MV-4-11 (cell line): ENCODE results near the gene HSBP1L1.

Source experiments
- DNase-seq: peaks from one replicate; lab custom pipeline; 2025; lab: John Stamatoyannopoulos, UW

HSBP1L1 gene

GRCh38 chr18:79961527-79962291, 2.7 kb upstream of the HSBP1L1 start:
- DNase-seq, result peak; percentile 76

DNA sequence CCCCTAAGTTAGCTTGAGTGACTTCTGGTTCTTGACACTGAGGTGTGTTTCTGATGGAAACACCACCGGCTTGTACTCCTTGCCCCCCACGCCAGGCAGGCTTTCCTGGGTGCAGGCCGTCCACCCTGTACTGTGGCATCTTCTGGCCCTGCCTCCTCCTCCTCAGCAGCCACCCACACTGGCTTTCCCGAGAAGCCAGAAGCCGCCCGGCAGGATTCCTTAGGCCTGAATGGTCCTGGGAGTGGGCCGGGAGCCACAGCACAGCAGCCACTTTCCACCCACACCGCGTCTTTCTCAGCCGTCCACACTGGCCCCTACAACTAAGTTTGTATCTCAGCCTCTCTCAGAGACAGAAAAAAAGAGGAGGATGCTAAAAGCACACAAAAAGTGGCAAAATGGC, 2.1 kb upstream of the HSBP1L1 start:
- DNase-seq, result no peak

DNA sequence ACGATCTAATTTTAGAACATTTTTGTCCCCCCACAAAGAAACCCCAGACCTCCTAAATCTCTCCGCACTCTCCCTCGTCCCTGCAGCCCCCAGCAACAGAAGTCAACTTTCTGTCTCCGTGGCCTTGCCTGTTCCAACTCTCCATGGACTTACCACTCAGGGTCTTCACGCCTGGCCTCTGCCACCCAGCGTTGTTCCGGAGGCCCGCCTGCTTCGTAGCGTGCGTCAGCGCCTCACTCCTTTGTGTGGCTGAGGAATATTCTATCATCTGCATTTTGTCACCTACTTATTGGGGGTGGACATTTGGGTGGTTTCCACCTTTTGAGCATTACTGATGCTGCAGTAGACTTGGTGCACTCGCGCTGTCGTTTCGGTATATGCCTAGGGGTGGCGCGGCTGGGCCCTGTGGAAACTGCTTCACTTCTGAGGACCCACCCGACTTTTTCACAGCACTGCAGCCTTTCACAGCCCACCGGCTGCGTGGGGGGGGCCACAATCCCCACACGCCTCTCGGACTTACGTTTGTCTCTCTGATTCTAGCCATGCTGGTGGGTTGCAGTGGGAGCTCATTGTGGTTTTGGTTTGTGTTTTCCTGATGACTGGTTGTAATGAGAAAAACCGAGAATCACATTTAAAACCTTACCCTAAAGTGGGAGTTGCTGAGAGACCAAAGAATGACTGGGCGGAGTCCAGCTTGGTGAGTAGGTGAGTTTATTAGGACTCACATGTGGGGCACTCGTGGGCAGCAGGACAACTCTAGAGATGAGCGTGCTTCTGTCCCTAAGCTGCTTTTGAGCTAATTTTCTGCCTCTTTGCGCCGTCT, 1.4 kb upstream of the HSBP1L1 start:
- no peak for DNase-seq

DNA sequence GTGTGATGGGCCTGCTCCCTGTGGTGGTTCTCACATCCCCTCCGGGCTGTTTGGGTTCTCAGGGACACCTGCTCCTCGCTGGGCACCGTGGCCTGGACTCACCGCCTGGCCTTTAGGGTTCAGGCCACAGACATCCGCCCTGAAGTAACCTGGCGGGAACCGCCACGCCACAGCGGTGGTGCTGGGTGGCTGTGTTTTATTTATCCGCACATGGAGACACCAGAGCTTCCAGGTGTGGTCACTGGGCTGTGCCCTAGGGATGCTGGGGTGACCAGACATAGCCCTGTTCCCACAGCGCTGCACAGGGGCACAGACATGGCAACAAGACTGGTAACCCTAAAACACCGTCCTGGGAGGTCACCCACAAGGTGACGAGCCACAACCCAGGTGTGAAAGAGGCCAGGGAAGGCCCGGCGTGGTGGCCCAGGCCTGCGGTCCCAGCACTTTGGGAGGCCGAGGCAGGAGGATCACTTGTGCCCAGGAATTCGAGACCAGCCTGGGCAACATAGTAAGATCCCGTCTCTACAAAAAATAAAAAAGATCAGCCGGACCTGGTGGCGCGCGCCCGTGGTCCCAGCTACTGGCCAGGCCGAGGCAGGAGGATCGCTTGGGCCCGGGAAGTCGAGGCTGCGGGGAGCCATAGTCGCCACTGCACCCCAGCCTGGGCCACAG, 649 bp upstream of the HSBP1L1 start:
- no peak for DNase-seq

- peak; percentile 40 for DNase-seq
Observed at GRCh38 chr18:79965119-79965902, 868 bp downstream of the HSBP1L1 start.

GRCh38 chr18:79970419-79971133, 6.1 kb downstream of the HSBP1L1 start:
- DNase-seq, result no peak

DNA sequence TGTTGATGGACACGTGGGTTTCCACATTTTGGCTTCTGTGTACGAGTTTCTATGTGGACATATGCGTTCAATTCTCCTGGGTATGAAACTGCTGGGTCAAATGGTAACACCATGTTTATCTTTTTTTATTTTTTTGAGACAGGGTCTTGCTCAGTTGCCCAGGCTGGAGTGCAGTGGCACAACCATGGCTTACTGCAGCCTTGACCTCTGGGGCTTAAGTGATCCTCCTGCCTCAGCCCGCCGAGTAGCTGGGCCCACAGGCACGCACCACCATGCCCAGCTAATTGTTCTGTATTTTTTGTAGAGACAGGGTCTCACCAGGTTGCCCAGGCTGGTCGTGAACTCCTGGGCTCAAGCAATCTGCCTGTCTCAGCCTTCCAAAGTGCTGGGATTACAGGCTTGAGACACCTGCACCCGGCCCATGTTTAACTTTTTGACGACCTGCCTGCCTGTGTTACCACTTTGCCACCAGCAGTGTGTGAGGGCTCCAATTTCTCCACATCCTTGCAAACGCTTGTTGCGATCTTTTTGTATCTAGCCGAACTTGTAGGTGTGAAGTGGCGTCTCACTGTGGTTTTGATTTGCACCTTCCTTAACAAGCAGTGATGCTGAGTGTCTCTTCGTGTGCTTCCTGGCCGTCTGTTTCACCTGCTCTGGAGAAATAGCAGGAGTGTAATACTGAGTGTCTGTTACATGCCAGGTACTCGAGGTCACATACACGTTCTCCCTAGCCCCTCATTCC, 6.9 kb downstream of the HSBP1L1 start:
- no peak for DNase-seq

GRCh38 chr18:79971986-79972385, 7.5 kb downstream of the HSBP1L1 start:
- DNase-seq, result no peak

DNA sequence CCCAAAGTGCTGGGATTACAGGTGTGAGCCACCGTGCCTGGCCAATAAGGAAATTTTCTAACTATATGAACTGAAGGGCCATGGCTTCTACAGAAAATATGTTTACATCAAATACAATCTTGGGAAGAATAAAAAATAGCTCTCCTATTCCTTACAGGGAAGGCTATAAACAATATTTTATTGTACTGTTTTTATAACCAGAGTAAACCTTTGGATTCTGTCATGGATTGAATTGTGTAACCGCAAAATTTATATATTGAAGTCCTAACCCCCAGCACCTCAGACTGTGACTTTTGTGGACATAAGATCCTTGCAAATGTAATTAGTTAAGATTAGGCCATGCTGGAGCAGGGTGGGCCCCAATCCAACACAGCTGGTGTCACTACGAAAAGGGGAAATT, 8.3 kb downstream of the HSBP1L1 start:
- DNase-seq, result no peak

GRCh38 chr18:79973517-79973916, 9.1 kb downstream of the HSBP1L1 start:
- DNase-seq, result no peak

- DNase-seq, result no peak
Observed at GRCh38 chr18:79974025-79974654, 9.7 kb downstream of the HSBP1L1 start.

DNA sequence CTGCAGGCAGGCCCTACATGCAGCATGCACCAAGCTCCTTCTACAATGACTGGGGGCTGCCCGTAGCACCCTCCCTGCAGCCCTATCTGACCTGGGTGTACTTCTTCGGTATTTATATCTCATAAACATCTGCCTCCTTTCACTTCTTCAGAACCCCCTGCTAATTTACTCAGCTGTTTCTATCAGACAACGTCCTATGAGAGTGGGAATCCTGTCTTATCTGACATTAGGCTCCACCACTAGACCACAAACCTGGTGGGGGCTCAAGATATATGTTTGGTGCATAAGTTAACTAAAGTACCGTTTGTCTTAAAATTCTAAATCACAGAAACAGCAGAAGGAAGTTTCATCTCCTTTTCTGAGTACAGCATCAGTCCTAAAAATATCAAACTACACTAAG, 10.6 kb downstream of the HSBP1L1 start:
- DNase-seq, result no peak

- DNase-seq, result no peak
Observed at GRCh38 chr18:79975985-79976680, 11.7 kb downstream of the HSBP1L1 start.

GRCh38 chr18:79979843-79980242, 15.4 kb downstream of the HSBP1L1 start:
- DNase-seq, result no peak

DNA sequence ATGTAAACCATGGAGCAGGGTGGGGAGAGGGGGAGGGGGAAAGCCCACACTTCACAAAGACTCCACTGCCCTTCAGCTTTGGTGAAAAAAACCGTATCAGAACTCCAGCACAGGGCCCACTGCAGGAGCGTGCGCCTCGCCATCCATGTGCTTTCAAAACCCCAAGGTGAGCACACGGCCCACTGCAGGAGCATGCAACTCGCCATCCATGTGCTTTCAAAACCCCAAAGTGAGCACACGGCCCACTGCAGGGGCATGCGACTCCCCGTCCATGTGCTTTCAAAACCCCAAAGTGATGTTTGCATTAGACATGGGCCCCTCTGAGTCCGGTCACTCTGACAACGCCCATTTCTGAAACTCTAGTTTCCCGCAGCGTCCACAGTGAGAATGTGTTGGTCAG, 16.1 kb downstream of the HSBP1L1 start:
- no peak for DNase-seq

GRCh38 chr18:79982736-79983135, 18.3 kb downstream of the HSBP1L1 start:
- peak; percentile 69 for DNase-seq

GRCh38 chr18:79983253-79983652, 18.8 kb downstream of the HSBP1L1 start:
- DNase-seq, result no peak

GRCh38 chr18:79983793-79984192, 19.4 kb downstream of the HSBP1L1 start:
- DNase-seq, result no peak

GRCh38 chr18:79985172-79985571, 20.7 kb downstream of the HSBP1L1 start:
- DNase-seq, result no peak

DNA sequence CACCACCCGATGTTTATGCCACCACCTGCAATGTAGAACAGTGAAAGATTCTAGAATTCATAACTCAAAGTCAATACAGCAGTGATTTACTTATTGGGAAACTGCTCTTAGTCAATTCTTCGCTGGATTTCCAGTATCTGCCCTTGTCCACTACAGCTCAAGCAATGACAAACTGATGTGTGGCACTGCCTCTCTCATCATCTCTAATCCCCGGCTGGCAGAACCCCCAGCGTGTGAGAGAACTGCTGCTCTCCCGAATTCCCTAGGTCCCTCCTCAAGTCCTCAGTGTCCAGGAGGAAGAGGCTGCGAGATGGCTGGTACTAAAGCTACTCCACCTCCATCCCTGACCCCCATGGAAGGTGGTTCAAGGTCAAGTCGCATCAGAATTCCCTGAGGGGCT, 22.3 kb downstream of the HSBP1L1 start:
- no peak for DNase-seq
